GM13976 (cell line): ENCODE results near the gene KRT40.

Source experiments
- DNase-seq: peaks from one replicate; pipeline ENCODE4 v3.0.0; 2012; ENCODE audit warnings: low spot score
- CTCF ChIP-seq: IDR thresholded peaks from 2 replicates; pipeline ENCODE4 v1.5.1; 2012; ENCODE audit warnings: borderline replicate concordance, mild to moderate bottlenecking; ENCODE audit not compliant: insufficient read depth; ENCODE audit errors: extremely low read depth, missing control alignments, control extremely low read depth
- in situ Hi-C: fragments of 300-500 bp; cut with MboI; formaldehyde crosslinking; loops from one replicate; pipeline ENCODE4 v1.12.0; 2022; ENCODE audit warnings: low sequenced_read_pairs, mixed read lengths, inconsistent platforms; ENCODE audit not compliant: unreplicated experiment

KRT40 gene

GRCh38 chr17:40940266-40940665 is 43.9 kb downstream of the KRT40 start:
- in situ Hi-C loops = no loop called here
- no peak for TF ChIP-seq CTCF
- DNase-seq = no peak

- in situ Hi-C loops = no loop called here
- DNase-seq = no peak
- TF ChIP-seq CTCF = no peak
These were observed 45.1 kb downstream of the KRT40 start for GRCh38 chr17:40938981-40939380.

GRCh38 chr17:40937384-40937819 is 46.7 kb downstream of the KRT40 start, which contains the start of gene KRT23:
Gene KRT23, minus strand, starts transcription at chr17:40937646. Its CDS starts 1,043 bp downstream, at chr17:40936603.
- no peak for DNase-seq
- TF ChIP-seq CTCF = no peak
- in situ Hi-C loops = no loop called here

GRCh38 chr17:40936976-40937375 is 47.1 kb downstream of the KRT40 start:
- in situ Hi-C loops = no loop called here
- TF ChIP-seq CTCF = no peak
- no peak for DNase-seq

GRCh38 chr17:40936437-40936971 is 47.6 kb downstream of the KRT40 start:
- in situ Hi-C loops = no loop called here
- DNase-seq = no peak
- TF ChIP-seq CTCF = no peak

GRCh38 chr17:40935624-40936023 is 48.5 kb downstream of the KRT40 start:
- DNase-seq = no peak
- no peak for TF ChIP-seq CTCF
- in situ Hi-C loops = no loop called here

GRCh38 chr17:40932608-40933007 is 51.5 kb downstream of the KRT40 start:
- in situ Hi-C loops = no loop called here
- no peak for TF ChIP-seq CTCF
- DNase-seq = no peak
